ENCODE results near the gene DISP3. TPM values are rescaled to one million over a fixed set of nuclear protein-coding genes. Genes with fewer than 3 reads are reported as not detected.
A peak's percentile ranks its signal among the peaks of the same experiment; 100 is the strongest.

DISP3 gene
- total and polyA plus RNA-seq, 4 donors, result 0.04 to 0.18 (median 0.07) TPM; not detected in 1

DNA sequence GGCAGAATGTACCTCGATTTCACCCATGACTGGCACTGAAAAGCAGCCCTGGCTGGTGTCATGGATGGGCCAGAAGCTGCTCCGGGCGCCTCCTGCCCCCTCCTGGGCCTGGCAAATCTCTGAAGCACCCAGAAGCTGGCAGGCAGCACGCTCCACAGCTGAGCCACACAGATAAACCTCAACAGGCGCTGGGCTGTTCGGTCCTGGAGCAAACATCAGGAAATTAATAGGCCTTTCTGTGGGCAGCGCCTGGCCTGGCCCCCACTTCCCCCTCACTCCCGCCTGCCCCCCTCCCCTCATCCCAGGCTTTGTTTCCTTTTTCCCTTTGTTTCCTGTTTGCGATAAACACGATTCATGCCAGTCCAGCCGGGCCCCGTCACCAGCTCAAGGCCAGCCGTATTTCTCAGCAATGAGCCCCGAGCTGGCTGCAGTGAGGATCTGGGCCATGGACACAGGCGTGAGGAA lies 20.1 kb upstream of the DISP3 start:
- Histone ChIP-seq H3K4me1 (ENCODE audit: control insufficient read depth in 5 of 5, insufficient read depth in 5 of 5, low read length in 5 of 5) (peaks cover 0 to 3% (median 0%) of the 10 kb centered on the region in 5 donors), H3K9ac (ENCODE audit: insufficient read depth in 1 of 2, low read length in 2 of 2) (no peak overlapping the region), H3K4me3 (no peak overlapping the region), H3K27me3 (ENCODE audit: control insufficient read depth in 3 of 3, insufficient read depth in 3 of 3, low read length in 2 of 3) (peaks cover 0 to 16% (median 2%) of the 10 kb centered on the region in 3 donors), H3K36me3 (ENCODE audit: control insufficient read depth in 4 of 4, insufficient read depth in 4 of 4, low read length in 4 of 4) (no peaks in the 10 kb centered on the region), H3K9me3 (ENCODE audit: control insufficient read depth in 4 of 4, insufficient read depth in 3 of 4, low read length in 3 of 4) (no peaks in the 10 kb centered on the region), H3K27ac (ENCODE audit: low read depth in 1 of 2, low read length in 1 of 2) (peak overlapping the region in 1 of 2 donors; percentile 18)
- 33 to 36% methylated on average over 15 of the region's 15 CpGs for WGBS, 2 donors
- TF ChIP-seq, protein P1, sequence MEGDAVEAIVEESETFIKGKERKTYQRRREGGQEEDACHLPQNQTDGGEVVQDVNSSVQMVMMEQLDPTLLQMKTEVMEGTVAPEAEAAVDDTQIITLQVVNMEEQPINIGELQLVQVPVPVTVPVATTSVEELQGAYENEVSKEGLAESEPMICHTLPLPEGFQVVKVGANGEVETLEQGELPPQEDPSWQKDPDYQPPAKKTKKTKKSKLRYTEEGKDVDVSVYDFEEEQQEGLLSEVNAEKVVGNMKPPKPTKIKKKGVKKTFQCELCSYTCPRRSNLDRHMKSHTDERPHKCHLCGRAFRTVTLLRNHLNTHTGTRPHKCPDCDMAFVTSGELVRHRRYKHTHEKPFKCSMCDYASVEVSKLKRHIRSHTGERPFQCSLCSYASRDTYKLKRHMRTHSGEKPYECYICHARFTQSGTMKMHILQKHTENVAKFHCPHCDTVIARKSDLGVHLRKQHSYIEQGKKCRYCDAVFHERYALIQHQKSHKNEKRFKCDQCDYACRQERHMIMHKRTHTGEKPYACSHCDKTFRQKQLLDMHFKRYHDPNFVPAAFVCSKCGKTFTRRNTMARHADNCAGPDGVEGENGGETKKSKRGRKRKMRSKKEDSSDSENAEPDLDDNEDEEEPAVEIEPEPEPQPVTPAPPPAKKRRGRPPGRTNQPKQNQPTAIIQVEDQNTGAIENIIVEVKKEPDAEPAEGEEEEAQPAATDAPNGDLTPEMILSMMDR (IDR thresholded peaks at IDR 0.05; ENCODE audit: control extremely low read depth, extremely low read depth), result no peak
- peak in 2 of 3 donors; percentile 5 to 13 for DNase-seq
- ATAC-seq (ENCODE audit: insufficient read depth, low FRiP score), result no peak

- no peak for ATAC-seq (ENCODE audit: insufficient read depth, low FRiP score)
- 66 to 77% methylated on average over 9 of the region's 9 CpGs for WGBS, 2 donors
- Histone ChIP-seq H3K4me1 (ENCODE audit: control insufficient read depth in 5 of 5, insufficient read depth in 5 of 5, low read length in 5 of 5) (peaks cover 0 to 3% (median 0%) of the 10 kb centered on the region in 5 donors), H3K9ac (ENCODE audit: insufficient read depth in 1 of 2, low read length in 2 of 2) (no peak overlapping the region), H3K27ac (ENCODE audit: low read depth in 1 of 2, low read length in 1 of 2) (no peak overlapping the region), H3K4me3 (no peak overlapping the region), H3K36me3 (ENCODE audit: control insufficient read depth in 4 of 4, insufficient read depth in 4 of 4, low read length in 4 of 4) (no peaks in the 10 kb centered on the region), H3K27me3 (ENCODE audit: control insufficient read depth in 3 of 3, insufficient read depth in 3 of 3, low read length in 2 of 3) (peaks cover 0 to 7% (median 0%) of the 10 kb centered on the region in 3 donors), H3K9me3 (ENCODE audit: control insufficient read depth in 4 of 4, insufficient read depth in 3 of 4, low read length in 3 of 4) (no peaks in the 10 kb centered on the region)
- TF ChIP-seq, protein P1 (IDR thresholded peaks at IDR 0.05; ENCODE audit: control extremely low read depth, extremely low read depth), result no peak
- no peak for DNase-seq
Observed at GRCh38 chr1:11461531-11462137, 17.3 kb upstream of the DISP3 start.

- Histone ChIP-seq H3K9me3 (ENCODE audit: control insufficient read depth in 4 of 4, insufficient read depth in 3 of 4, low read length in 3 of 4) (no peaks in the 10 kb centered on the region), H3K9ac (ENCODE audit: insufficient read depth in 1 of 2, low read length in 2 of 2) (no peak overlapping the region), H3K36me3 (ENCODE audit: control insufficient read depth in 4 of 4, insufficient read depth in 4 of 4, low read length in 4 of 4) (no peaks in the 10 kb centered on the region), H3K27me3 (ENCODE audit: control insufficient read depth in 3 of 3, insufficient read depth in 3 of 3, low read length in 2 of 3) (peaks cover 0 to 3% (median 0%) of the 10 kb centered on the region in 3 donors), H3K27ac (ENCODE audit: low read depth in 1 of 2, low read length in 1 of 2) (no peak overlapping the region), H3K4me3 (no peak overlapping the region), H3K4me1 (ENCODE audit: control insufficient read depth in 5 of 5, insufficient read depth in 5 of 5, low read length in 5 of 5) (peaks cover 0 to 3% (median 0%) of the 10 kb centered on the region in 5 donors)
- WGBS, 2 donors, result 65% methylated on average over 19 of the region's 19 CpGs
- ATAC-seq (ENCODE audit: insufficient read depth, low FRiP score), result no peak
- no peak for DNase-seq
- TF ChIP-seq, protein P1 (IDR thresholded peaks at IDR 0.05; ENCODE audit: control extremely low read depth, extremely low read depth), result no peak
Observed at GRCh38 chr1:11462224-11462923, 16.6 kb upstream of the DISP3 start.

Measured in lung (tissue), 12 donors.